WTC11 (cell line): Measurements from ENCODE around the gene FAM110A. TPM values are rescaled to one million over a fixed set of nuclear protein-coding genes. Genes with fewer than 3 reads are reported as not detected.

Experiments used
- ATAC-seq: fragments of 200-7000 bp; cut with Tn5 transposase; 2 replicates; pipeline ENCODE4 v1.10.0; 2021; ENCODE audit warnings: mild to moderate bottlenecking, moderate library complexity
- CTCF ChIA-PET: fragments of 300-600 bp; sonication (Branson Sonifier 250); formaldehyde crosslinking; loops from one replicate; lab custom pipeline; 2021; ENCODE audit warnings: antibody characterized with exemption; lab: Charles Lee
- POLR2A ChIA-PET: fragments of 350-600 bp; sonication (Branson Sonifier 250); formaldehyde crosslinking; loops from one replicate; lab custom pipeline; 2021; ENCODE audit warnings: antibody characterized with exemption; lab: Charles Lee
- DNase-seq: peaks from one replicate; pipeline ENCODE4 v3.0.0; 2021; ENCODE audit warnings: low spot score
- H3K27ac Mint-ChIP-seq: 2 replicates; pipeline ENCODE4 v1.8.0; 2021; ENCODE audit warnings: mixed read lengths
- H3K27me3 Mint-ChIP-seq: 2 replicates; pipeline ENCODE4 v1.8.0; 2021; ENCODE audit warnings: low read depth, mild to moderate bottlenecking, moderate library complexity, mixed read lengths
- H3K36me3 Mint-ChIP-seq: 2 replicates; pipeline ENCODE4 v1.8.0; 2021; ENCODE audit warnings: mixed read lengths
- H3K4me1 Mint-ChIP-seq: 2 replicates; pipeline ENCODE4 v1.8.0; 2022; ENCODE audit warnings: mixed read lengths
- H3K4me3 Mint-ChIP-seq: 2 replicates; pipeline ENCODE4 v1.8.0; 2021; ENCODE audit warnings: mild to moderate bottlenecking, moderate library complexity, mixed read lengths
- H3K9me3 Mint-ChIP-seq: 2 replicates; pipeline ENCODE4 v1.8.0; 2021; ENCODE audit warnings: mixed read lengths
- CREB1 ChIP-seq: sonication (generic); formaldehyde crosslinking; IDR thresholded peaks from 2 replicates; pipeline ENCODE4 v1.8.0; 2023; ENCODE audit warnings: mild to moderate bottlenecking, missing genetic modification reagents
- EMX1 ChIP-seq: fragments of 250-450 bp; sonication (Bioruptor Pico); IDR thresholded peaks from 2 replicates; pipeline ENCODE4 v1.8.0; 2021; ENCODE audit warnings: mild to moderate bottlenecking
- GRHL2 ChIP-seq: fragments of 250-450 bp; sonication (Bioruptor Pico); IDR thresholded peaks from 2 replicates; pipeline ENCODE4 v1.8.0; 2022; ENCODE audit warnings: mild to moderate bottlenecking, moderate library complexity; ENCODE audit not compliant: insufficient replicate concordance, severe bottlenecking
- KAT7 ChIP-seq: sonication (generic); formaldehyde crosslinking; IDR thresholded peaks from 2 replicates; pipeline ENCODE4 v1.8.1; 2023; ENCODE audit warnings: missing genetic modification reagents, mild to moderate bottlenecking, borderline replicate concordance
- NR1H2 ChIP-seq: sonication (generic); formaldehyde crosslinking; IDR thresholded peaks from 2 replicates; pipeline ENCODE4 v1.9.0; 2021; ENCODE audit warnings: mild to moderate bottlenecking, moderate library complexity, missing genetic modification reagents
- RELA ChIP-seq: sonication (generic); formaldehyde crosslinking; IDR thresholded peaks from 2 replicates; pipeline ENCODE4 v1.8.1; 2022; ENCODE audit warnings: missing genetic modification reagents, mild to moderate bottlenecking, borderline replicate concordance
- ZNF121 ChIP-seq: sonication (generic); formaldehyde crosslinking; IDR thresholded peaks from 2 replicates; pipeline ENCODE4 v1.8.0; 2023; ENCODE audit warnings: missing genetic modification reagents
- ZNF317 ChIP-seq: sonication (generic); formaldehyde crosslinking; IDR thresholded peaks from 2 replicates; pipeline ENCODE4 v1.8.1; 2023; ENCODE audit warnings: low read depth, mild to moderate bottlenecking, moderate library complexity, missing genetic modification reagents, borderline replicate concordance
- total RNA-seq: library from RNA; stranded (reverse); gene quantifications from 3 replicates; pipeline ENCODE4 v1.2.3, GENCODE V29; 2021
- TF ChIP-seq, protein P1 (sequence below): sonication (generic); formaldehyde crosslinking; IDR thresholded peaks from 2 replicates; pipeline ENCODE4 v1.8.0; 2022; ENCODE audit warnings: missing genetic modification reagents
- TF ChIP-seq, protein P2 (sequence below): sonication (generic); formaldehyde crosslinking; IDR thresholded peaks from 2 replicates; pipeline ENCODE4 v1.8.1; 2022; ENCODE audit warnings: mild to moderate bottlenecking, moderate library complexity, missing genetic modification reagents
- TF ChIP-seq, protein P3 (sequence below): fragments of 250-450 bp; sonication (Bioruptor Pico); IDR thresholded peaks from 2 replicates; pipeline ENCODE4 v1.9.0; 2021; ENCODE audit warnings: mild to moderate bottlenecking
- TF ChIP-seq, protein P4 (sequence below): sonication (generic); formaldehyde crosslinking; IDR thresholded peaks from 2 replicates; pipeline ENCODE4 v1.8.1; 2022; ENCODE audit warnings: low read depth, mild to moderate bottlenecking, moderate library complexity, missing genetic modification reagents, borderline replicate concordance
- TF ChIP-seq, protein P5 (sequence below): fragments of 200-600 bp; IDR thresholded peaks from 2 replicates; pipeline ENCODE4 v1.8.0; 2022; ENCODE audit warnings: antibody characterized with exemption
- TF ChIP-seq, protein P6 (sequence below): fragments of 250-450 bp; sonication (Bioruptor Pico); conservative IDR thresholded peaks from 2 replicates; pipeline ENCODE4 v1.9.0; 2021; ENCODE audit warnings: mild to moderate bottlenecking
- TF ChIP-seq, protein P7 (sequence below): sonication (generic); formaldehyde crosslinking; IDR thresholded peaks from 2 replicates; pipeline ENCODE4 v1.8.1; 2023; ENCODE audit warnings: mild to moderate bottlenecking, moderate library complexity, missing genetic modification reagents

FAM110A gene
- total RNA-seq, 1 experiment from 2014 or later: 18.8 TPM

DNA sequence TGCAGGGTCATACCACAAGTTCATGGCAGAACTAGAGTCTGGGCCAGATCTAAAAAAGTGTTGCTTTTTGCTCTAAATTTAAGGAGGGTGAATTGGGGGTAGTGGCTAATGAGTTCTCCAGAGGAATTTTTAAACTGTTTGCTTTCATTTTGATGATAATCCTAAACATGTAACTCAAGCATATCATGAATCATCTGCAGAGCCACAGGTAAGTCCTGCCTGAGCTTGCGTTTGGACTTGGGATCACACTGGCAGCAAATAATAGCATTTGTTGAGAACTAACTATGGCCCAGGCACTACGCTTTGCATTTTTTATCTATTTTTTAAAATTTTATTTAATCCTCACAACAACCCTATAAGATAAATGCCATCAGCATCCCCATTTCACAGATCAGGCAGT lies 27.4 kb downstream of the FAM110A start:
- CTCF ChIA-PET: interaction anchor here (0.8 to 2.4 kb wide), 4 partner anchors 12 to 248 kb away, joined by 3 to 8 read pairs (median 3); no protein-coding TSS in a partner anchor
- TF ChIP-seq RELA (CRISPR knock-in tag): no peak
- TF ChIP-seq CREB1 (CRISPR knock-in tag): no peak
- TF ChIP-seq, protein P1, sequence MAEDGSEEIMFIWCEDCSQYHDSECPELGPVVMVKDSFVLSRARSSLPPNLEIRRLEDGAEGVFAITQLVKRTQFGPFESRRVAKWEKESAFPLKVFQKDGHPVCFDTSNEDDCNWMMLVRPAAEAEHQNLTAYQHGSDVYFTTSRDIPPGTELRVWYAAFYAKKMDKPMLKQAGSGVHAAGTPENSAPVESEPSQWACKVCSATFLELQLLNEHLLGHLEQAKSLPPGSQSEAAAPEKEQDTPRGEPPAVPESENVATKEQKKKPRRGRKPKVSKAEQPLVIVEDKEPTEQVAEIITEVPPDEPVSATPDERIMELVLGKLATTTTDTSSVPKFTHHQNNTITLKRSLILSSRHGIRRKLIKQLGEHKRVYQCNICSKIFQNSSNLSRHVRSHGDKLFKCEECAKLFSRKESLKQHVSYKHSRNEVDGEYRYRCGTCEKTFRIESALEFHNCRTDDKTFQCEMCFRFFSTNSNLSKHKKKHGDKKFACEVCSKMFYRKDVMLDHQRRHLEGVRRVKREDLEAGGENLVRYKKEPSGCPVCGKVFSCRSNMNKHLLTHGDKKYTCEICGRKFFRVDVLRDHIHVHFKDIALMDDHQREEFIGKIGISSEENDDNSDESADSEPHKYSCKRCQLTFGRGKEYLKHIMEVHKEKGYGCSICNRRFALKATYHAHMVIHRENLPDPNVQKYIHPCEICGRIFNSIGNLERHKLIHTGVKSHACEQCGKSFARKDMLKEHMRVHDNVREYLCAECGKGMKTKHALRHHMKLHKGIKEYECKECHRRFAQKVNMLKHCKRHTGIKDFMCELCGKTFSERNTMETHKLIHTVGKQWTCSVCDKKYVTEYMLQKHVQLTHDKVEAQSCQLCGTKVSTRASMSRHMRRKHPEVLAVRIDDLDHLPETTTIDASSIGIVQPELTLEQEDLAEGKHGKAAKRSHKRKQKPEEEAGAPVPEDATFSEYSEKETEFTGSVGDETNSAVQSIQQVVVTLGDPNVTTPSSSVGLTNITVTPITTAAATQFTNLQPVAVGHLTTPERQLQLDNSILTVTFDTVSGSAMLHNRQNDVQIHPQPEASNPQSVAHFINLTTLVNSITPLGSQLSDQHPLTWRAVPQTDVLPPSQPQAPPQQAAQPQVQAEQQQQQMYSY (CRISPR knock-in tag): no peak
- TF ChIP-seq, protein P2, sequence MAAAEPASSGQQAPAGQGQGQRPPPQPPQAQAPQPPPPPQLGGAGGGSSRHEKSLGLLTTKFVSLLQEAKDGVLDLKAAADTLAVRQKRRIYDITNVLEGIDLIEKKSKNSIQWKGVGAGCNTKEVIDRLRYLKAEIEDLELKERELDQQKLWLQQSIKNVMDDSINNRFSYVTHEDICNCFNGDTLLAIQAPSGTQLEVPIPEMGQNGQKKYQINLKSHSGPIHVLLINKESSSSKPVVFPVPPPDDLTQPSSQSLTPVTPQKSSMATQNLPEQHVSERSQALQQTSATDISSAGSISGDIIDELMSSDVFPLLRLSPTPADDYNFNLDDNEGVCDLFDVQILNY (CRISPR knock-in tag): no peak
- no peak for TF ChIP-seq GRHL2 (CRISPR knock-in tag)
- TF ChIP-seq, protein P3, sequence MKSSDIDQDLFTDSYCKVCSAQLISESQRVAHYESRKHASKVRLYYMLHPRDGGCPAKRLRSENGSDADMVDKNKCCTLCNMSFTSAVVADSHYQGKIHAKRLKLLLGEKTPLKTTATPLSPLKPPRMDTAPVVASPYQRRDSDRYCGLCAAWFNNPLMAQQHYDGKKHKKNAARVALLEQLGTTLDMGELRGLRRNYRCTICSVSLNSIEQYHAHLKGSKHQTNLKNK (CRISPR knock-in tag): no peak
- TF ChIP-seq NR1H2 (CRISPR knock-in tag): no peak
- H3K4me3 Mint-ChIP-seq: no peak overlapping the region
- no peak overlapping the region for H3K27ac Mint-ChIP-seq
- H3K9me3 Mint-ChIP-seq: peaks cover 5% of the 10 kb centered on the region; the same call in 1 of the 2 replicates
- POLR2A ChIA-PET: no interaction called here
- no peaks in the 10 kb centered on the region for H3K36me3 Mint-ChIP-seq
- no peak for ATAC-seq
- H3K4me1 Mint-ChIP-seq: peaks cover 16% of the 10 kb centered on the region
- no peak for DNase-seq
- peaks cover 9% of the 10 kb centered on the region for H3K27me3 Mint-ChIP-seq

DNA sequence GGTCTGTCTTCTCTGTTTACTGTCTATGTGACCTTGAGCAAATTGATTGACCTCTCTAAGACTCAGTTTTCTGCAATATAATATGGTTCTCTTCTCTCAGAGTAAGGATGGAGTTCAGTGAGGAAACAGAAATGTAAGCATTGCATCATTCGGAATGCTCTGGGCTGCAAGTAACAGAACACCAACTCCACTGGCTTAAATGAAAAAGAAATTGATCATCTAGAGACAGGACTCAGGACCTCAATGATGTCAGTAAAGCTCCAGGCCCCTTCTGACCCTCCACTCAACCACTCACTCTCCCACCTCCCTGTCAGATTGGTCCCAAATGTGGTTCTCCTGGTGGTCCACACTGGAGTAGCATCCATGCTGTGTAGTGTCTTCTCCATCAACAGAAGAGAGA lies 31.9 kb downstream of the FAM110A start:
- Mint-ChIP-seq H3K4me3 (no peak overlapping the region), H3K27ac (no peak overlapping the region), H3K36me3 (no peaks in the 10 kb centered on the region), H3K9me3 (peaks cover 5% of the 10 kb centered on the region; the same call in 1 of the 2 replicates), H3K4me1 (peaks cover 9% of the 10 kb centered on the region), H3K27me3 (peaks cover 9% of the 10 kb centered on the region)
- ATAC-seq (no peak), DNase-seq (no peak)
- ChIA-PET POLR2A (no interaction called here), CTCF (no interaction called here)
- TF ChIP-seq KAT7 (CRISPR knock-in tag): no peak
- TF ChIP-seq EMX1 (CRISPR knock-in tag): no peak
- TF ChIP-seq, protein P4, sequence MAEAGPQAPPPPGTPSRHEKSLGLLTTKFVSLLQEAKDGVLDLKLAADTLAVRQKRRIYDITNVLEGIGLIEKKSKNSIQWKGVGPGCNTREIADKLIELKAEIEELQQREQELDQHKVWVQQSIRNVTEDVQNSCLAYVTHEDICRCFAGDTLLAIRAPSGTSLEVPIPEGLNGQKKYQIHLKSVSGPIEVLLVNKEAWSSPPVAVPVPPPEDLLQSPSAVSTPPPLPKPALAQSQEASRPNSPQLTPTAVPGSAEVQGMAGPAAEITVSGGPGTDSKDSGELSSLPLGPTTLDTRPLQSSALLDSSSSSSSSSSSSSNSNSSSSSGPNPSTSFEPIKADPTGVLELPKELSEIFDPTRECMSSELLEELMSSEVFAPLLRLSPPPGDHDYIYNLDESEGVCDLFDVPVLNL (CRISPR knock-in tag): no peak
- no peak for TF ChIP-seq ZNF317
- TF ChIP-seq, protein P5, sequence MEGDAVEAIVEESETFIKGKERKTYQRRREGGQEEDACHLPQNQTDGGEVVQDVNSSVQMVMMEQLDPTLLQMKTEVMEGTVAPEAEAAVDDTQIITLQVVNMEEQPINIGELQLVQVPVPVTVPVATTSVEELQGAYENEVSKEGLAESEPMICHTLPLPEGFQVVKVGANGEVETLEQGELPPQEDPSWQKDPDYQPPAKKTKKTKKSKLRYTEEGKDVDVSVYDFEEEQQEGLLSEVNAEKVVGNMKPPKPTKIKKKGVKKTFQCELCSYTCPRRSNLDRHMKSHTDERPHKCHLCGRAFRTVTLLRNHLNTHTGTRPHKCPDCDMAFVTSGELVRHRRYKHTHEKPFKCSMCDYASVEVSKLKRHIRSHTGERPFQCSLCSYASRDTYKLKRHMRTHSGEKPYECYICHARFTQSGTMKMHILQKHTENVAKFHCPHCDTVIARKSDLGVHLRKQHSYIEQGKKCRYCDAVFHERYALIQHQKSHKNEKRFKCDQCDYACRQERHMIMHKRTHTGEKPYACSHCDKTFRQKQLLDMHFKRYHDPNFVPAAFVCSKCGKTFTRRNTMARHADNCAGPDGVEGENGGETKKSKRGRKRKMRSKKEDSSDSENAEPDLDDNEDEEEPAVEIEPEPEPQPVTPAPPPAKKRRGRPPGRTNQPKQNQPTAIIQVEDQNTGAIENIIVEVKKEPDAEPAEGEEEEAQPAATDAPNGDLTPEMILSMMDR: no peak
- no peak for TF ChIP-seq ZNF121 (CRISPR knock-in tag)
- TF ChIP-seq, protein P6, sequence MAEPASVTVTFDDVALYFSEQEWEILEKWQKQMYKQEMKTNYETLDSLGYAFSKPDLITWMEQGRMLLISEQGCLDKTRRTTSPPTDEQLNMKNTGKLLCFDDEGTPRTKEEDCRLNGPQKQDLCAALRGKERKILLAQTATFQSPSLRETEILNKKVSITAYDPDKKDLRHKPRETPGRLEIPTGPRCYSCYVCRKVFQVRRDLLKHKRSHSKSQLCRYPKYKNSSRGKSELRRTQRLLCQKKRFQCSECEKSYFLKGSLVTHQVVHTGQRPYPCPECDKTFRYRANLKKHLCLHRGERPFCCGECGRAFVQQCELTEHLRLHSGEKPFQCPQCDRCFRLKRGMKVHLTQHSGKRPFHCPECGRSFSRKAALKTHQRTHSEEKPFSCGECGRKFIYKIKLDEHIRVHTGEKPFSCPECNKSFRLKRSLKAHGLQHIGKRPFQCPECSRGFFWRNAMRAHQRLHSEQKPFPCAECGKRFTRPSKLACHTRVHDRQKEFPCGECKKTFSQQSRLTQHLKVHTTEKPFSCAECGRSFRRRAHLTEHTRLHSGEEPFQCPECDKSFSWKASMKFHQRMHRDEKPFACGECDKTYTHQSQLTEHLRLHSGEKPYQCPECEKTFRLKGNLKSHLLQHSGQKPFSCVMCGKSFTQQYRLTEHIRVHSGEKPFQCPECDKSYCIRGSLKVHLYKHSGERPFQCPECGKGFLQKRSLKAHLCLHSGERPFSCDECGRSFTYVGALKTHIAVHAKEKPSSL (CRISPR knock-in tag): no peak
- TF ChIP-seq, protein P7, sequence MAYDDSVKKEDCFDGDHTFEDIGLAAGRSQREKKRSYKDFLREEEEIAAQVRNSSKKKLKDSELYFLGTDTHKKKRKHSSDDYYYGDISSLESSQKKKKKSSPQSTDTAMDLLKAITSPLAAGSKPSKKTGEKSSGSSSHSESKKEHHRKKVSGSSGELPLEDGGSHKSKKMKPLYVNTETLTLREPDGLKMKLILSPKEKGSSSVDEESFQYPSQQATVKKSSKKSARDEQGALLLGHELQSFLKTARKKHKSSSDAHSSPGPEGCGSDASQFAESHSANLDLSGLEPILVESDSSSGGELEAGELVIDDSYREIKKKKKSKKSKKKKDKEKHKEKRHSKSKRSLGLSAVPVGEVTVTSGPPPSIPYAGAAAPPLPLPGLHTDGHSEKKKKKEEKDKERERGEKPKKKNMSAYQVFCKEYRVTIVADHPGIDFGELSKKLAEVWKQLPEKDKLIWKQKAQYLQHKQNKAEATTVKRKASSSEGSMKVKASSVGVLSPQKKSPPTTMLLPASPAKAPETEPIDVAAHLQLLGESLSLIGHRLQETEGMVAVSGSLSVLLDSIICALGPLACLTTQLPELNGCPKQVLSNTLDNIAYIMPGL (CRISPR knock-in tag): no peak
- TF ChIP-seq, all 79 proteins: peak for 0
